ENCODE data around the gene RB1. TPM values are rescaled to one million over a fixed set of nuclear protein-coding genes. Genes with fewer than 3 reads are reported as not detected.

Gene RB1
- total and polyA plus RNA-seq, 2 donors (not counting 1 experiment from before 2014, with no cell fraction given), result 24.0 to 70.4 TPM

GRCh38 chr13:48401480-48401879 lies 97.9 kb downstream of the RB1 start:
- no peak overlapping the region for H2AFZ ChIP-seq (ENCODE audit: insufficient read depth, low read depth, low read length, poor library complexity, severe bottlenecking)
- ATAC-seq (ENCODE audit: low read depth) (no peak), DNase-seq (no peak)
- H3K9me3 ChIP-seq (ENCODE audit: control extremely low read depth in 1 of 3, control insufficient read depth in 2 of 3, insufficient read depth in 1 of 3, low read length in 2 of 3), result no peaks in the 10 kb centered on the region
- no CpG with 5 or more reads among the region's 2 CpGs for WGBS (ENCODE audit: insufficient coverage)
- no peaks in the 10 kb centered on the region for H3K4me1 ChIP-seq (ENCODE audit: control insufficient read depth in 2 of 2, insufficient read depth in 2 of 2, low read length in 2 of 2)
- ChIA-PET POLR2A (no interaction called here), CTCF (interaction anchor here (0.6 to 1.2 kb wide), 5 partner anchors 26 to 180 kb away, joined by 3 to 10 read pairs (median 3); no protein-coding TSS in a partner anchor)
- Mint-ChIP-seq H3K27me3 (no peaks in the 10 kb centered on the region), H3K27ac (no peak overlapping the region), H3K4me3 (no peak overlapping the region), H3K4me1 (peaks cover 10% of the 10 kb centered on the region), H3K9me3 (ENCODE audit: insufficient read depth) (no peaks in the 10 kb centered on the region)
- intact Hi-C loops (cut with micrococcal nuclease), result loop anchor here (2.0 kb wide), 1 partner anchor 179 kb away; no protein-coding TSS in a partner anchor
- no peak overlapping the region for H3K27ac ChIP-seq (ENCODE audit: low read length in 2 of 2)
- no peak overlapping the region for H3K4me2 ChIP-seq (replicated peaks; ENCODE audit: low read depth, low read length, poor library complexity, severe bottlenecking)
- H3K36me3 ChIP-seq (replicated peaks in 1 of 2; ENCODE audit: control extremely low read depth in 1 of 2, control insufficient read depth in 1 of 2, extremely low read depth in 1 of 2, insufficient read depth in 2 of 2, low read length in 1 of 2), result peaks cover 0 to 10% of the 10 kb centered on the region in 2 experiments
- no peak overlapping the region for H3K9ac ChIP-seq (ENCODE audit: low read length)
- no peak overlapping the region for H3K4me3 ChIP-seq (ENCODE audit: control extremely low read depth in 1 of 5, extremely low read depth in 1 of 5, insufficient read depth in 1 of 5, low read depth in 2 of 5, low read length in 4 of 5)
- H3K27me3 ChIP-seq (replicated peaks in 1 of 4; ENCODE audit: control extremely low read depth in 1 of 4, control insufficient read depth in 3 of 4, insufficient read depth in 4 of 4, low read length in 3 of 4), result no peaks in the 10 kb centered on the region
- TF ChIP-seq CTCF (IDR thresholded peaks at IDR 0.05), result no peak
- no peak for TF ChIP-seq EZH2 (IDR thresholded peaks at IDR 0.05; ENCODE audit: borderline replicate concordance, insufficient read depth, low read depth, low read length, poor library complexity, severe bottlenecking)
- no peaks in the 10 kb centered on the region for H4K20me1 ChIP-seq (ENCODE audit: control insufficient read depth, insufficient read depth, low read length, poor library complexity, severe bottlenecking)
- H3K79me2 ChIP-seq (ENCODE audit: control insufficient read depth, insufficient read depth, low read length), result no peaks in the 10 kb centered on the region

- CTCF ChIA-PET, result interaction anchor here (0.8 kb wide), 1 partner anchor 177 kb away, joined by 3 read pairs; no protein-coding TSS in a partner anchor
- Histone ChIP-seq H3K4me3 (ENCODE audit: control extremely low read depth in 1 of 5, extremely low read depth in 1 of 5, insufficient read depth in 1 of 5, low read depth in 2 of 5, low read length in 4 of 5) (no peak overlapping the region), H3K27ac (ENCODE audit: low read length in 2 of 2) (no peak overlapping the region), H3K9me3 (ENCODE audit: control extremely low read depth in 1 of 3, control insufficient read depth in 2 of 3, insufficient read depth in 1 of 3, low read length in 2 of 3) (no peaks in the 10 kb centered on the region), H3K27me3 (replicated peaks in 1 of 4; ENCODE audit: control extremely low read depth in 1 of 4, control insufficient read depth in 3 of 4, insufficient read depth in 4 of 4, low read length in 3 of 4) (no peaks in the 10 kb centered on the region), H3K36me3 (replicated peaks in 1 of 2; ENCODE audit: control extremely low read depth in 1 of 2, control insufficient read depth in 1 of 2, extremely low read depth in 1 of 2, insufficient read depth in 2 of 2, low read length in 1 of 2) (peaks cover 0 to 12% of the 10 kb centered on the region in 2 experiments), H3K4me1 (ENCODE audit: control insufficient read depth in 2 of 2, insufficient read depth in 2 of 2, low read length in 2 of 2) (no peaks in the 10 kb centered on the region), H3K4me2 (replicated peaks; ENCODE audit: low read depth, low read length, poor library complexity, severe bottlenecking) (no peak overlapping the region), H3K79me2 (ENCODE audit: control insufficient read depth, insufficient read depth, low read length) (no peaks in the 10 kb centered on the region), H2AFZ (ENCODE audit: insufficient read depth, low read depth, low read length, poor library complexity, severe bottlenecking) (no peak overlapping the region), H4K20me1 (ENCODE audit: control insufficient read depth, insufficient read depth, low read length, poor library complexity, severe bottlenecking) (no peaks in the 10 kb centered on the region), H3K9ac (ENCODE audit: low read length) (no peak overlapping the region)
- no peaks in the 10 kb centered on the region for H3K27me3 Mint-ChIP-seq
- peaks cover 10% of the 10 kb centered on the region for H3K4me1 Mint-ChIP-seq
- H3K4me3 Mint-ChIP-seq, result no peak overlapping the region
- H3K27ac Mint-ChIP-seq, result no peak overlapping the region
- DNase-seq, result no peak
- no peak for ATAC-seq (ENCODE audit: low read depth)
- POLR2A ChIA-PET, result no interaction called here
- WGBS (ENCODE audit: insufficient coverage), result 80% methylated on average over 1 of the region's 2 CpGs
- H3K9me3 Mint-ChIP-seq (ENCODE audit: insufficient read depth), result no peaks in the 10 kb centered on the region
- intact Hi-C loops (cut with micrococcal nuclease), result no loop called here
- TF ChIP-seq EZH2 (IDR thresholded peaks at IDR 0.05; ENCODE audit: borderline replicate concordance, insufficient read depth, low read depth, low read length, poor library complexity, severe bottlenecking), result no peak
Measured at GRCh38 chr13:48402325-48402932, 98.9 kb downstream of the RB1 start.

All from B cell (primary cell).